Psoas muscle (tissue), 8 donors: Measurements from ENCODE around the gene HSH2D. TPM values are rescaled to one million over a fixed set of nuclear protein-coding genes. Genes with fewer than 3 reads are reported as not detected.

Experiments
- ATAC-seq, 4 donors: fragments of 200-7000 bp; cut with Tn5 transposase; one replicate each; pipeline ENCODE4 v1.9.1; 2020; ENCODE audit warnings: moderate library complexity in 3 of 4, mild to moderate bottlenecking in 2 of 4
- DNase-seq, 2 donors: peaks; one replicate each; pipeline ENCODE4 v3.0.0-alpha.2; 2020
- H3K27ac ChIP-seq: fragments of 200-600 bp; one replicate; pipeline ENCODE4 v1.8.0; 2022
- H3K27me3 ChIP-seq, 3 donors: fragments of 200-600 bp in 1 of 3; one replicate each; pipeline versions ENCODE4 v1.6.1 to v1.8.0; 2013 to 2022; ENCODE audit warnings: low read length in 2 of 3, mild to moderate bottlenecking in 2 of 3, moderate library complexity in 1 of 3; ENCODE audit not compliant: insufficient read depth in 3 of 3
- H3K36me3 ChIP-seq, 2 donors: fragments of 200-600 bp in 1 of 2; one replicate each; pipeline versions ENCODE4 v1.6.1 to v1.8.0; 2013 to 2022; ENCODE audit warnings: low read depth in 1 of 2, mild to moderate bottlenecking in 1 of 2, moderate library complexity in 1 of 2; ENCODE audit not compliant: insufficient read depth in 1 of 2
- H3K4me1 ChIP-seq: fragments of 200-600 bp; one replicate; pipeline ENCODE4 v1.8.0; 2022
- H3K4me3 ChIP-seq: fragments of 200-600 bp; one replicate; pipeline ENCODE4 v1.8.0; 2022; ENCODE audit warnings: mild to moderate bottlenecking
- H3K9me3 ChIP-seq: fragments of 200-600 bp; one replicate; pipeline ENCODE4 v1.8.0; 2022
- CTCF ChIP-seq: fragments of 200-600 bp; IDR thresholded peaks from one replicate; pipeline ENCODE4 v1.8.0; 2022; ENCODE audit warnings: antibody characterized with exemption
- WGBS, 3 donors: extraction: QIAGEN DNeasy Blood & Tissue Kit; methylation state at CpG; one replicate each; pipeline versions ENCODE4 v1.1.6 to v1.1.7; 2013; 5-methylcytosine and 5-hydroxymethylcytosine counted together
- intact Hi-C, 2 donors: fragments of 100-400 bp; cut with DNase I; formaldehyde crosslinking; loops; one replicate each; pipeline versions ENCODE4 v1.11.0 to v1.14.2; 2022
- polyA plus RNA-seq, 3 donors: library from polyadenylated mRNA; stranded (reverse); fragments of 200-250 nt; gene quantifications; one replicate each; pipeline ENCODE4 v1.2.3, GENCODE V29; 2013
- total RNA-seq, 4 donors: library from RNA; stranded (reverse); fragmentation: NEBNext Ultra II Directional in 2 of 4; extraction: Animal tissue kit (Norgen Biotek cat#: 25700) in 2 of 4; gene quantifications; one replicate each; pipeline versions ENCODE4 v1.2.1 to v1.2.4, GENCODE V29; 2021 to 2023
- donor health status: healthy with polysubstance abuse.
- donor health status: DM: no; HTN: no; CAD: no; lungs with moderate emphysema.
- donor health status: Bipolar disorder and iron deficiency.
- donor health status: healthy.
- donor health status: DM: yes; HTN: yes; CAD: no.
- donor health status: DM: no; HTN: no; CAD: no.
- donor health status: DM: no; HTN: no; CAD: no.
- donor health status: DM: yes; HTN: yes; CAD: no.

The HSH2D gene
- total and polyA plus RNA-seq, 7 donors: 0.10 to 0.30 (median 0.12) TPM; not detected in 2

GRCh38 chr19:16133818-16134217 lies 9.7 kb upstream of the HSH2D start:
- no peak for DNase-seq
- H3K27ac ChIP-seq: no peak overlapping the region
- 93 to 97% (median 95%) methylated on average over 4 of the region's 4 CpGs for WGBS, 3 donors
- H3K4me1 ChIP-seq: no peaks in the 10 kb centered on the region
- TF ChIP-seq CTCF: no peak
- intact Hi-C loops: no loop called here
- no peak for ATAC-seq
- H3K4me3 ChIP-seq: no peak overlapping the region
- no peaks in the 10 kb centered on the region for H3K9me3 ChIP-seq
- H3K27me3 ChIP-seq: no peaks in the 10 kb centered on the region
- H3K36me3 ChIP-seq: peaks cover 8 to 41% of the 10 kb centered on the region in 2 donors

GRCh38 chr19:16134510-16134909 lies 9.0 kb upstream of the HSH2D start:
- H3K27me3 ChIP-seq: no peaks in the 10 kb centered on the region
- H3K9me3 ChIP-seq: no peaks in the 10 kb centered on the region
- ATAC-seq (no peak), DNase-seq (no peak)
- WGBS, 3 donors: 75 to 81% (median 79%) methylated on average over 7 of the region's 7 CpGs
- no peak overlapping the region for H3K4me3 ChIP-seq
- H3K27ac ChIP-seq: no peak overlapping the region
- TF ChIP-seq CTCF: no peak
- no peaks in the 10 kb centered on the region for H3K4me1 ChIP-seq
- H3K36me3 ChIP-seq: peaks cover 8 to 34% of the 10 kb centered on the region in 2 donors
- intact Hi-C loops: no loop called here

GRCh38 chr19:16135430-16136127 lies 7.9 kb upstream of the HSH2D start:
- Histone ChIP-seq H3K27me3 (no peaks in the 10 kb centered on the region), H3K9me3 (no peaks in the 10 kb centered on the region), H3K4me1 (no peaks in the 10 kb centered on the region), H3K27ac (no peak overlapping the region), H3K36me3 (peaks cover 8 to 26% of the 10 kb centered on the region in 2 donors), H3K4me3 (no peak overlapping the region)
- intact Hi-C loops: no loop called here
- TF ChIP-seq CTCF: no peak
- WGBS, 3 donors: 85 to 91% (median 88%) methylated on average over 4 of the region's 4 CpGs
- no peak for DNase-seq
- no peak for ATAC-seq

GRCh38 chr19:16136185-16136999 lies 7.1 kb upstream of the HSH2D start:
- Histone ChIP-seq H3K27ac (no peak overlapping the region), H3K36me3 (peaks cover 8 to 26% of the 10 kb centered on the region in 2 donors), H3K4me1 (no peaks in the 10 kb centered on the region), H3K9me3 (no peaks in the 10 kb centered on the region), H3K4me3 (no peak overlapping the region), H3K27me3 (no peaks in the 10 kb centered on the region)
- TF ChIP-seq CTCF: no peak
- intact Hi-C loops: no loop called here
- whole genome bisulfite sequencing, 3 donors: 47 to 51% (median 48%) methylated on average over 16 of the region's 16 CpGs
- DNase-seq (no peak), ATAC-seq (no peak)
